Panc1 (cell line): Measurements from ENCODE around the gene HOMER2.

Source experiments
- POLR2AphosphoS5 ChIP-seq: IDR thresholded peaks from 2 replicates; pipeline ENCODE4 v1.6.1; 2012; ENCODE audit warnings: mild to moderate bottlenecking, low read depth, low read length, moderate library complexity
- TCF7L2 ChIP-seq: IDR thresholded peaks from 2 replicates; pipeline ENCODE4 v1.6.1; 2011; ENCODE audit warnings: mild to moderate bottlenecking, low read depth, low read length, inconsistent platforms
- TF ChIP-seq, protein P1 (sequence below): fragments of 450-650 bp; IDR thresholded peaks from 2 replicates; pipeline ENCODE4 v1.5.1; 2017; ENCODE audit warnings: mild to moderate bottlenecking

DNA sequence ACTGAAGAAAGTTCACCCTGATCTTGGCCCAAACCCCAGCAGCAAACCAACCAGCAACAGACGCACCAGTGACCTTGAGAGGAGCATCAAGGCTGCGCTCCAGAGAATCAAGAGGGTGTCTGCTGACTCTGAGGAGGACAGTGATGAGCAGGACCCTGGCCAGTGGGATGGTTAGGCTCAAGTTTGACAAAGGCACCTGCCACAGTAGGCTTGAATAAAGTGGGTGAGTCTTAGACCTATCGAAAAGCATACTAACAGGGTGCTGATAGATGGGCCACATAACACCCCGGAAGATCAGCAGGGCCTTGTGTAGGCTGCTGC lies 119.2 kb downstream of the HOMER2 start:
- TF ChIP-seq POLR2AphosphoS5, result no peak
- TF ChIP-seq TCF7L2, result no peak
- TF ChIP-seq, protein P1, sequence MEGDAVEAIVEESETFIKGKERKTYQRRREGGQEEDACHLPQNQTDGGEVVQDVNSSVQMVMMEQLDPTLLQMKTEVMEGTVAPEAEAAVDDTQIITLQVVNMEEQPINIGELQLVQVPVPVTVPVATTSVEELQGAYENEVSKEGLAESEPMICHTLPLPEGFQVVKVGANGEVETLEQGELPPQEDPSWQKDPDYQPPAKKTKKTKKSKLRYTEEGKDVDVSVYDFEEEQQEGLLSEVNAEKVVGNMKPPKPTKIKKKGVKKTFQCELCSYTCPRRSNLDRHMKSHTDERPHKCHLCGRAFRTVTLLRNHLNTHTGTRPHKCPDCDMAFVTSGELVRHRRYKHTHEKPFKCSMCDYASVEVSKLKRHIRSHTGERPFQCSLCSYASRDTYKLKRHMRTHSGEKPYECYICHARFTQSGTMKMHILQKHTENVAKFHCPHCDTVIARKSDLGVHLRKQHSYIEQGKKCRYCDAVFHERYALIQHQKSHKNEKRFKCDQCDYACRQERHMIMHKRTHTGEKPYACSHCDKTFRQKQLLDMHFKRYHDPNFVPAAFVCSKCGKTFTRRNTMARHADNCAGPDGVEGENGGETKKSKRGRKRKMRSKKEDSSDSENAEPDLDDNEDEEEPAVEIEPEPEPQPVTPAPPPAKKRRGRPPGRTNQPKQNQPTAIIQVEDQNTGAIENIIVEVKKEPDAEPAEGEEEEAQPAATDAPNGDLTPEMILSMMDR, result no peak
